GM23248 (cell line): ENCODE results near the gene PPDPF.

Experiments used
- EZH2 ChIP-seq: fragments of 200-600 bp; sonication (generic); IDR thresholded peaks from 2 replicates; pipeline ENCODE4 v1.6.1; 2018; ENCODE audit warnings: antibody characterized with exemption, mild to moderate bottlenecking; ENCODE audit not compliant: insufficient read depth, poor library complexity, severe bottlenecking
- EZH2phosphoT487 ChIP-seq: fragments of 200-600 bp; sonication (generic); IDR thresholded peaks from 2 replicates; pipeline ENCODE4 v1.6.1; 2018; ENCODE audit warnings: antibody characterized with exemption, moderate library complexity, mild to moderate bottlenecking, low read depth; ENCODE audit not compliant: insufficient read depth

DNA sequence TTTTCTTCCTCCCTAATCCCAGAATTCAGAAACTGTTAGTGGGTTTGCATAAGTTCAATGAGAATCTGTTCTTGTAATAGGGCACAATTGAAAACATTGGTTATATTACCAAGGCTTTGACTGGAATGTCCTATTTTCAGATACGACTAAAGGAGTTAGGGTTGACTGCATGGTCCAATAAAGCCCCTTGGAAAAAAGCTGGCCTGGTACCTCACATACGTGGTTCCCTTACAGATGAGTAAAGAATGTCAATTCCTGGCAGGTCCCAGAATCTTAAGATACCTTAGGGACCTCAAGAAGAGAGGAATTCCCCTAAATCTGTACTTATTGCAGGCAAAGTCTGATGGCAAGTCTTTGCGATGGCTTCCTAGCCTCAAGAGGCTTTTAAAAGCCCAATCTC, 4.6 kb downstream of the PPDPF start:
- TF ChIP-seq EZH2 (no peak), EZH2phosphoT487 (no peak)
